ENCODE measurements around the gene HMGXB3.

Gene HMGXB3

GRCh38 chr5:149957855-149958254, 42.7 kb upstream of the HMGXB3 start:
- ChIA-PET POLR2A (no interaction called here), CTCF (interaction anchor here (0.8 to 14.3 kb wide), 10 partner anchors 9 to 318 kb away, joined by 3 to 429 read pairs (median 6); partner anchors contain the start of gene PDE6A)
- H3K4me3 ChIP-seq (ENCODE audit: low read depth, low read length) = no peak overlapping the region
- TF ChIP-seq CTCF (IDR thresholded peaks at IDR 0.05; ENCODE audit: insufficient read depth, low read length, missing control alignments) = no peak
- DNase-seq (ENCODE audit: low read depth, low spot score) = no peak

GRCh38 chr5:149959406-149960236, 40.9 kb upstream of the HMGXB3 start:
- POLR2A ChIA-PET = interaction anchor here (0.6 to 1.9 kb wide), 7 partner anchors 9 to 107 kb away, joined by 3 to 7 read pairs (median 4); partner anchors contain the start of genes HMGXB3 and TIGD6
- peak overlapping the region; percentile 78 for H3K4me3 ChIP-seq (ENCODE audit: low read depth, low read length)
- DNase-seq (ENCODE audit: low read depth, low spot score) = no peak
- CTCF ChIA-PET = interaction anchor here (0.7 to 14.3 kb wide), 22 partner anchors 8 to 323 kb away, joined by 3 to 429 read pairs (median 4); partner anchors contain the start of gene PDE6A
- peak; percentile 30 for TF ChIP-seq CTCF (IDR thresholded peaks at IDR 0.05; ENCODE audit: insufficient read depth, low read length, missing control alignments)

GRCh38 chr5:149960272-149961185, 40.0 kb upstream of the HMGXB3 start, which contains the start of gene SLC26A2:
TSS of gene SLC26A2 (plus strand) at chr5:149960758. CDS start at chr5:149977653, 16,895 bp downstream.
- peak within 1 kb of the TSS; percentile 78 for H3K4me3 ChIP-seq (ENCODE audit: low read depth, low read length)
- peak; percentile 87 for DNase-seq (ENCODE audit: low read depth, low spot score)
- TF ChIP-seq CTCF (IDR thresholded peaks at IDR 0.05; ENCODE audit: insufficient read depth, low read length, missing control alignments) = no peak
- CTCF ChIA-PET = interaction anchor here (0.9 to 14.3 kb wide), 23 partner anchors 9 to 324 kb away, joined by 3 to 429 read pairs (median 5); no protein-coding TSS in a partner anchor
- POLR2A ChIA-PET = interaction anchor here (0.6 to 1.9 kb wide), 8 partner anchors 8 to 108 kb away, joined by 3 to 7 read pairs (median 4); partner anchors contain the start of genes HMGXB3 and TIGD6

- CTCF ChIA-PET = interaction anchor here (0.8 to 14.3 kb wide), 28 partner anchors 8 to 324 kb away, joined by 3 to 429 read pairs (median 5); no protein-coding TSS in a partner anchor
- no peak for DNase-seq (ENCODE audit: low read depth, low spot score)
- POLR2A ChIA-PET = interaction anchor here (1.2 to 1.9 kb wide), 3 partner anchors 22 to 108 kb away, joined by 4 to 5 read pairs (median 4); partner anchors contain the start of genes HMGXB3 and TIGD6
- peak overlapping the region; percentile 78 for H3K4me3 ChIP-seq (ENCODE audit: low read depth, low read length)
- TF ChIP-seq CTCF (IDR thresholded peaks at IDR 0.05; ENCODE audit: insufficient read depth, low read length, missing control alignments) = no peak
Measured at GRCh38 chr5:149961186-149961685, 39.3 kb upstream of the HMGXB3 start.

GRCh38 chr5:149961957-149962409, 38.6 kb upstream of the HMGXB3 start:
- ChIA-PET POLR2A (no interaction called here), CTCF (interaction anchor here (0.6 to 14.3 kb wide), 29 partner anchors 8 to 325 kb away, joined by 3 to 429 read pairs (median 5); no protein-coding TSS in a partner anchor)
- peak overlapping the region; percentile 8; the same call in 1 of the 2 replicates for H3K4me3 ChIP-seq (ENCODE audit: low read depth, low read length)
- peak; percentile 38 for TF ChIP-seq CTCF (IDR thresholded peaks at IDR 0.05; ENCODE audit: insufficient read depth, low read length, missing control alignments)
- DNase-seq (ENCODE audit: low read depth, low spot score) = no peak
